ENCODE measurements around the gene ANO1. TPM values are rescaled to one million over a fixed set of nuclear protein-coding genes. Genes with fewer than 3 reads are reported as not detected.

Gene ANO1
- total RNA-seq, 1 donor from 2014 or later = not detected

Other genes with a start within 250 kb of the ANO1 start
- gene FADD, start 125.0 kb downstream of the ANO1 start, total RNA-seq = 15.3 and 16.5 TPM in 2 replicates
- gene PPFIA1, start 192.4 kb downstream of the ANO1 start, total RNA-seq = 43.4 and 48.4 TPM in 2 replicates

Measured in myocyte (in vitro differentiated cells).